Body of pancreas (tissue), 4 donors: ENCODE results near the gene ZGRF1.

Experiments used
- POLR2A ChIP-seq, 3 donors: fragments of 450-650 bp; IDR thresholded peaks; one replicate each; pipeline ENCODE4 v1.6.1; 2016; ENCODE audit warnings: antibody characterized with exemption in 3 of 3, mild to moderate bottlenecking in 2 of 3
- TF ChIP-seq, protein P1 (sequence below), 7 experiments: fragments of 450-650 bp in 4 of 7; fragments of 200-600 bp in 3 of 7; sonication (generic) in 3 of 7; IDR thresholded peaks; one replicate each; pipeline ENCODE4 v1.5.1; 2016 to 2019; ENCODE audit warnings: antibody characterized with exemption in 7 of 7

DNA sequence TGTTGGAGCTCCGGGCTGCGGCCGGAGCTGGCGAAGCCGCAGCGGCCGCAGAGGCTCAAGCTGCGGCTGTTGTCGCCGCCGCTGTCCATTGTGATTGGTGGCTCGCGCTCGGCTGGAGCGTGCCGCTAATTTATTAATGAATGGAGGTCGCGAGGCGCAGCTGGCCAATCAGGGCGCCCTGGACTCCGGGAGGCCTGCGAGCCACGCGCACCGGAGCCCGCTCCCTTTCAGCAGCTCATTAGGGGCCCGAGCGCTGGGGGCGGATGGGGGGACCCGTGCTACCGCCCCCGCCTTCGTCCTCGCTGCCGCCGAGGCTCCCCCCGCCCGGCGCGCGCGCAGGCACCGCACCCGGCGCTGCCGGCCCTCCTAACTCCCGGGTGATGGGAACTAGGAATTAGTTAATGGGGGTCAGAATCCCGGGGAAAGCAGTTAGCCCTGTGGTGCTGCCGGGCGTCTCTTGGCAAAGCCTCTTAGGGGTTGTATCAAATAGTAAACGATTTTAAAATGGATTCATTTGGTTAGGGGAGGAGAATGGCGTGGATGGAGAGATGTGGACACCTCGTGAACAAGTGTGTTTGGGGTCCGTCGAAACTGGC is 120.1 kb downstream of the ZGRF1 start:
- TF ChIP-seq, protein P1, sequence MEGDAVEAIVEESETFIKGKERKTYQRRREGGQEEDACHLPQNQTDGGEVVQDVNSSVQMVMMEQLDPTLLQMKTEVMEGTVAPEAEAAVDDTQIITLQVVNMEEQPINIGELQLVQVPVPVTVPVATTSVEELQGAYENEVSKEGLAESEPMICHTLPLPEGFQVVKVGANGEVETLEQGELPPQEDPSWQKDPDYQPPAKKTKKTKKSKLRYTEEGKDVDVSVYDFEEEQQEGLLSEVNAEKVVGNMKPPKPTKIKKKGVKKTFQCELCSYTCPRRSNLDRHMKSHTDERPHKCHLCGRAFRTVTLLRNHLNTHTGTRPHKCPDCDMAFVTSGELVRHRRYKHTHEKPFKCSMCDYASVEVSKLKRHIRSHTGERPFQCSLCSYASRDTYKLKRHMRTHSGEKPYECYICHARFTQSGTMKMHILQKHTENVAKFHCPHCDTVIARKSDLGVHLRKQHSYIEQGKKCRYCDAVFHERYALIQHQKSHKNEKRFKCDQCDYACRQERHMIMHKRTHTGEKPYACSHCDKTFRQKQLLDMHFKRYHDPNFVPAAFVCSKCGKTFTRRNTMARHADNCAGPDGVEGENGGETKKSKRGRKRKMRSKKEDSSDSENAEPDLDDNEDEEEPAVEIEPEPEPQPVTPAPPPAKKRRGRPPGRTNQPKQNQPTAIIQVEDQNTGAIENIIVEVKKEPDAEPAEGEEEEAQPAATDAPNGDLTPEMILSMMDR (IDR thresholded peaks at IDR 0.05): no peak
- TF ChIP-seq POLR2A (IDR thresholded peaks at IDR 0.05): no peak
